DOHH2 (cell line): Measurements from ENCODE around the gene SLC28A3.
A peak's percentile ranks its signal among the peaks of the same experiment; 100 is the strongest.

ENCODE experiments used
- H3F3A ChIP-seq: fragments of 200-600 bp; sonication (generic), shearing (Covaris generic); 2 replicates; pipeline ENCODE4 v1.6.0; 2016; ENCODE audit warnings: antibody characterized with exemption, mild to moderate bottlenecking; ENCODE audit not compliant: control insufficient read depth, insufficient read depth
- H3K27ac ChIP-seq: fragments of 200-600 bp; sonication (generic); 2 replicates; pipeline ENCODE4 v1.5.1; 2014; ENCODE audit warnings: low read depth, mild to moderate bottlenecking, low read length, moderate library complexity
- H3K27me3 ChIP-seq: fragments of 200-600 bp; sonication (generic); 2 replicates; pipeline ENCODE4 v1.6.1; 2014; ENCODE audit warnings: mild to moderate bottlenecking, low read length, mixed read lengths; ENCODE audit not compliant: control insufficient read depth
- H3K36me3 ChIP-seq: fragments of 200-600 bp; sonication (generic); 2 replicates; pipeline ENCODE4 v1.6.1; 2014; ENCODE audit warnings: mild to moderate bottlenecking, low read length, moderate library complexity, mixed read lengths; ENCODE audit not compliant: control insufficient read depth
- H3K4me1 ChIP-seq: fragments of 200-600 bp; sonication (generic); 2 replicates; pipeline ENCODE4 v1.6.1; 2014; ENCODE audit warnings: mild to moderate bottlenecking, low read length, mixed read lengths; ENCODE audit not compliant: control insufficient read depth
- H3K4me2 ChIP-seq: fragments of 200-600 bp; sonication (generic); 2 replicates; pipeline ENCODE4 v1.6.0; 2014; ENCODE audit warnings: mild to moderate bottlenecking, low read length, moderate library complexity
- H3K4me3 ChIP-seq: fragments of 200-600 bp; sonication (generic); 2 replicates; pipeline ENCODE4 v1.5.1; 2014; ENCODE audit warnings: mild to moderate bottlenecking, low read length, mixed read lengths
- H3K79me2 ChIP-seq: fragments of 200-600 bp; sonication (generic); 2 replicates; pipeline ENCODE4 v1.6.1; 2014; ENCODE audit warnings: mild to moderate bottlenecking, low read length, mixed read lengths; ENCODE audit not compliant: control insufficient read depth
- H3K9me2 ChIP-seq: fragments of 200-600 bp; sonication (generic); replicated peaks from 2 replicates; pipeline ENCODE4 v1.6.1; 2014; ENCODE audit warnings: mild to moderate bottlenecking, low read length, mixed read lengths; ENCODE audit not compliant: control insufficient read depth
- H3K9me3 ChIP-seq: fragments of 200-600 bp; sonication (generic); 2 replicates; pipeline ENCODE4 v1.6.1; 2014; ENCODE audit warnings: antibody characterized with exemption, low read length, mixed read lengths; ENCODE audit not compliant: control insufficient read depth, insufficient read depth
- H4K20me1 ChIP-seq: fragments of 200-600 bp; sonication (generic); 2 replicates; pipeline ENCODE4 v1.6.0; 2014; ENCODE audit warnings: low read depth, mild to moderate bottlenecking, antibody characterized with exemption, low read length, moderate library complexity; ENCODE audit not compliant: control insufficient read depth, insufficient read depth
- CTCF ChIP-seq: fragments of 200-600 bp; sonication (generic); IDR thresholded peaks from one replicate; pipeline ENCODE4 v1.5.1; 2014; ENCODE audit warnings: antibody characterized with exemption, mild to moderate bottlenecking, low read depth, low read length; ENCODE audit not compliant: poor library complexity, severe bottlenecking
- EZH2phosphoT487 ChIP-seq: fragments of 200-600 bp; sonication (generic); IDR thresholded peaks from 2 replicates; pipeline ENCODE4 v1.6.1; 2017; ENCODE audit warnings: borderline replicate concordance, mild to moderate bottlenecking, antibody characterized with exemption, low read length, moderate library complexity, mixed read lengths

The SLC28A3 gene

GRCh38 chr9:84241817-84242373 lies 98.7 kb downstream of the SLC28A3 start:
- H3K4me3 ChIP-seq = no peak overlapping the region
- H3K27ac ChIP-seq = no peak overlapping the region
- H3K4me1 ChIP-seq = no peaks in the 10 kb centered on the region
- no peaks in the 10 kb centered on the region for H3K27me3 ChIP-seq
- TF ChIP-seq CTCF = no peak
- TF ChIP-seq EZH2phosphoT487 = no peak
- no peaks in the 10 kb centered on the region for H3K36me3 ChIP-seq
- no peaks in the 10 kb centered on the region for H3K9me2 ChIP-seq
- H3K79me2 ChIP-seq = no peaks in the 10 kb centered on the region
- no peaks in the 10 kb centered on the region for H4K20me1 ChIP-seq
- no peak overlapping the region for H3K4me2 ChIP-seq
- no peaks in the 10 kb centered on the region for H3F3A ChIP-seq
- H3K9me3 ChIP-seq = no peaks in the 10 kb centered on the region

- Histone ChIP-seq H3K4me3 (no peak overlapping the region), H3K9me3 (no peaks in the 10 kb centered on the region), H3K9me2 (no peaks in the 10 kb centered on the region), H4K20me1 (no peaks in the 10 kb centered on the region), H3K4me2 (no peak overlapping the region), H3K36me3 (no peaks in the 10 kb centered on the region), H3K27ac (no peak overlapping the region), H3K27me3 (no peaks in the 10 kb centered on the region), H3K79me2 (no peaks in the 10 kb centered on the region), H3F3A (no peaks in the 10 kb centered on the region), H3K4me1 (no peaks in the 10 kb centered on the region)
- TF ChIP-seq CTCF (no peak), EZH2phosphoT487 (no peak)
These were observed 101.2 kb downstream of the SLC28A3 start for GRCh38 chr9:84239343-84239742.

- no peak for TF ChIP-seq EZH2phosphoT487
- TF ChIP-seq CTCF = peak; percentile 68
- Histone ChIP-seq H3F3A (no peaks in the 10 kb centered on the region), H4K20me1 (no peaks in the 10 kb centered on the region), H3K79me2 (no peaks in the 10 kb centered on the region), H3K4me1 (no peaks in the 10 kb centered on the region), H3K9me2 (no peaks in the 10 kb centered on the region), H3K4me2 (no peak overlapping the region), H3K27ac (no peak overlapping the region), H3K9me3 (no peaks in the 10 kb centered on the region), H3K4me3 (no peak overlapping the region), H3K27me3 (no peaks in the 10 kb centered on the region), H3K36me3 (no peaks in the 10 kb centered on the region)
These were observed 101.9 kb downstream of the SLC28A3 start for GRCh38 chr9:84238652-84239051.
